IPS-15b (cell line): ENCODE results near the gene ATP1B2.

ENCODE experiments used
- H3K27me3 ChIP-seq: one replicate; pipeline ENCODE4 v1.6.1; 2013; ENCODE audit warnings: low read length; ENCODE audit not compliant: control insufficient read depth, insufficient read depth
- H3K36me3 ChIP-seq: one replicate; pipeline ENCODE4 v1.6.1; 2013; ENCODE audit warnings: low read length; ENCODE audit not compliant: control insufficient read depth, insufficient read depth
- H3K4me1 ChIP-seq: one replicate; pipeline ENCODE4 v1.6.1; 2013; ENCODE audit warnings: mild to moderate bottlenecking, low read length; ENCODE audit not compliant: control insufficient read depth, insufficient read depth
- H3K4me3 ChIP-seq: one replicate; pipeline ENCODE4 v1.5.1; 2013; ENCODE audit warnings: low read depth, low read length
- H3K9ac ChIP-seq: one replicate; pipeline ENCODE4 v1.6.1; 2013; ENCODE audit warnings: low read depth, mild to moderate bottlenecking, low read length
- H3K9me3 ChIP-seq: one replicate; pipeline ENCODE4 v1.6.1; 2013; ENCODE audit warnings: mild to moderate bottlenecking, low read length; ENCODE audit not compliant: control insufficient read depth, insufficient read depth

ATP1B2 gene, protein sequence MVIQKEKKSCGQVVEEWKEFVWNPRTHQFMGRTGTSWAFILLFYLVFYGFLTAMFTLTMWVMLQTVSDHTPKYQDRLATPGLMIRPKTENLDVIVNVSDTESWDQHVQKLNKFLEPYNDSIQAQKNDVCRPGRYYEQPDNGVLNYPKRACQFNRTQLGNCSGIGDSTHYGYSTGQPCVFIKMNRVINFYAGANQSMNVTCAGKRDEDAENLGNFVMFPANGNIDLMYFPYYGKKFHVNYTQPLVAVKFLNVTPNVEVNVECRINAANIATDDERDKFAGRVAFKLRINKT

GRCh38 chr17:7650509-7651096 is at the start of gene ATP1B2:
Gene ATP1B2, plus strand, starts transcription at chr17:7650926. Its CDS starts 593 bp downstream, at chr17:7651519.
- peaks cover 19% of the 10 kb centered on the region for H3K27me3 ChIP-seq
- peak within 1 kb of the TSS; percentile 60 for H3K4me3 ChIP-seq

GRCh38 chr17:7606280-7606679 is 44.4 kb upstream of the ATP1B2 start:
- H3K4me1 ChIP-seq: no peaks in the 10 kb centered on the region
- H3K9me3 ChIP-seq: no peaks in the 10 kb centered on the region
- no peak overlapping the region for H3K9ac ChIP-seq
- no peaks in the 10 kb centered on the region for H3K27me3 ChIP-seq
- H3K4me3 ChIP-seq: no peak overlapping the region
- peaks cover 26% of the 10 kb centered on the region for H3K36me3 ChIP-seq

More at GRCh38 chr17:7650509-7651096, at the start of gene ATP1B2:
- Histone ChIP-seq H3K9me3 (no peaks in the 10 kb centered on the region), H3K9ac (peak within 1 kb of the TSS; percentile 37), H3K36me3 (peaks cover 3% of the 10 kb centered on the region), H3K4me1 (peaks cover 3% of the 10 kb centered on the region)

GRCh38 chr17:7610641-7611040 is 40.1 kb upstream of the ATP1B2 start:
- Histone ChIP-seq H3K9ac (no peak overlapping the region), H3K27me3 (no peaks in the 10 kb centered on the region), H3K4me3 (no peak overlapping the region), H3K9me3 (no peaks in the 10 kb centered on the region), H3K36me3 (peaks cover 7% of the 10 kb centered on the region), H3K4me1 (peaks cover 4% of the 10 kb centered on the region)

- H3K9ac ChIP-seq: peak overlapping the region; percentile 49
- no peaks in the 10 kb centered on the region for H3K9me3 ChIP-seq
- H3K36me3 ChIP-seq: peaks cover 5% of the 10 kb centered on the region
- no peak overlapping the region for H3K4me3 ChIP-seq
- H3K27me3 ChIP-seq: no peaks in the 10 kb centered on the region
- peaks cover 4% of the 10 kb centered on the region for H3K4me1 ChIP-seq
Measured at GRCh38 chr17:7611635-7612293, 39.0 kb upstream of the ATP1B2 start.

GRCh38 chr17:7612294-7612640 is 38.5 kb upstream of the ATP1B2 start:
- H3K36me3 ChIP-seq: peaks cover 5% of the 10 kb centered on the region
- H3K9ac ChIP-seq: peak overlapping the region; percentile 49
- H3K9me3 ChIP-seq: no peaks in the 10 kb centered on the region
- H3K4me3 ChIP-seq: no peak overlapping the region
- no peaks in the 10 kb centered on the region for H3K27me3 ChIP-seq
- H3K4me1 ChIP-seq: peaks cover 4% of the 10 kb centered on the region

- Histone ChIP-seq H3K36me3 (peaks cover 5% of the 10 kb centered on the region), H3K27me3 (no peaks in the 10 kb centered on the region), H3K9ac (peak overlapping the region; percentile 85), H3K4me1 (peaks cover 4% of the 10 kb centered on the region), H3K9me3 (no peaks in the 10 kb centered on the region), H3K4me3 (peak overlapping the region; percentile 69)
Measured at GRCh38 chr17:7613769-7614424, 36.8 kb upstream of the ATP1B2 start.

- Histone ChIP-seq H3K9ac (peak within 1 kb of the TSS; percentile 85), H3K4me1 (peaks cover 4% of the 10 kb centered on the region)
Measured at GRCh38 chr17:7614425-7615264, 36.1 kb upstream of the ATP1B2 start, which contains the start of gene FXR2. Gene FXR2, minus strand, starts transcription at chr17:7614897. Its CDS starts 365 bp downstream, at chr17:7614532.

DNA sequence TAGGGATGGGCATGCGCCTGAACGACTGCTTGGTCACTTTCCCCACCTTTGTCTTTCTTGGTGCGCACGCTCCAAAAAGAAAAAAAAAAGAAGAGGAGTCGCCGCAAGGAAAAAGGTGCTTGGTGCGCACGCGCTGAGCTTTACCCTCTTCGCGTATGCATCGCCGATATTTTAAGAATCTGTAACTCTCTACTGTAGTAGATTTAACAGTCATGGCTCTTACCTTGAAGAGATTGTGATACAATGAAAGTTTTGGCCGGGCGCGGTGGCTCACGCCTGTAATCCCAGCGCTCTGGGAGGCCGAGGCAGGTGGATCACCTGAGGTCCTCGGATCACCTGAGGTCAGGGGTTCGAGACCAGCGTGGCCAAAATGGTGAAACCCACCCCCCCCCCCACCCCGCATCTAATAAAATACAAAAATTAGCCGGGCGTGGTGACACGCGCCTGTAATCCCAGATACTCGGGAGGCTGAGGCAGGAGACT is 35.4 kb upstream of the ATP1B2 start:
- no peaks in the 10 kb centered on the region for H3K27me3 ChIP-seq
- H3K9me3 ChIP-seq: no peaks in the 10 kb centered on the region
- H3K36me3 ChIP-seq: peaks cover 4% of the 10 kb centered on the region
- peak overlapping the region; percentile 60 for H3K4me3 ChIP-seq
- H3K9ac ChIP-seq: no peak overlapping the region
- H3K4me1 ChIP-seq: peaks cover 4% of the 10 kb centered on the region

More at GRCh38 chr17:7614425-7615264, 36.1 kb upstream of the ATP1B2 start, which contains the start of gene FXR2:
- Histone ChIP-seq H3K36me3 (peaks cover 5% of the 10 kb centered on the region), H3K9me3 (no peaks in the 10 kb centered on the region), H3K4me3 (peak within 1 kb of the TSS; percentile 69), H3K27me3 (no peaks in the 10 kb centered on the region)

GRCh38 chr17:7618608-7619007 is 32.1 kb upstream of the ATP1B2 start:
- no peaks in the 10 kb centered on the region for H3K27me3 ChIP-seq

GRCh38 chr17:7620835-7621234 is 29.9 kb upstream of the ATP1B2 start:
- Histone ChIP-seq H3K9ac (no peak overlapping the region), H3K9me3 (no peaks in the 10 kb centered on the region), H3K36me3 (peaks cover under 1% of the 10 kb centered on the region), H3K4me3 (no peak overlapping the region), H3K4me1 (no peaks in the 10 kb centered on the region), H3K27me3 (no peaks in the 10 kb centered on the region)

More at GRCh38 chr17:7618608-7619007, 32.1 kb upstream of the ATP1B2 start:
- Histone ChIP-seq H3K36me3 (no peaks in the 10 kb centered on the region), H3K4me1 (peaks cover 2% of the 10 kb centered on the region), H3K4me3 (no peak overlapping the region), H3K9ac (no peak overlapping the region), H3K9me3 (no peaks in the 10 kb centered on the region)

- Histone ChIP-seq H3K4me3 (no peak overlapping the region), H3K9ac (no peak overlapping the region), H3K27me3 (no peaks in the 10 kb centered on the region), H3K36me3 (peaks cover 6% of the 10 kb centered on the region), H3K4me1 (peaks cover 4% of the 10 kb centered on the region), H3K9me3 (no peaks in the 10 kb centered on the region)
Measured at GRCh38 chr17:7623661-7624060, 27.1 kb upstream of the ATP1B2 start.
